ENCODE data around the gene MYOG.

GRCh38 chr1:203122159-203122558 is 36.3 kb upstream of the MYOG start:
- no peak for TF ChIP-seq CTCF (conservative IDR thresholded peaks at IDR 0.05; ENCODE audit: low read depth in 2 of 2)
- no peak for TF ChIP-seq EZH2phosphoT487 (IDR thresholded peaks at IDR 0.05; ENCODE audit: unreplicated experiment)
- TF ChIP-seq ETS1 (IDR thresholded peaks at IDR 0.05) = no peak
- no peak for TF ChIP-seq POLR2AphosphoS5 (IDR thresholded peaks at IDR 0.05; ENCODE audit: low read depth)
- TF ChIP-seq, protein P1, sequence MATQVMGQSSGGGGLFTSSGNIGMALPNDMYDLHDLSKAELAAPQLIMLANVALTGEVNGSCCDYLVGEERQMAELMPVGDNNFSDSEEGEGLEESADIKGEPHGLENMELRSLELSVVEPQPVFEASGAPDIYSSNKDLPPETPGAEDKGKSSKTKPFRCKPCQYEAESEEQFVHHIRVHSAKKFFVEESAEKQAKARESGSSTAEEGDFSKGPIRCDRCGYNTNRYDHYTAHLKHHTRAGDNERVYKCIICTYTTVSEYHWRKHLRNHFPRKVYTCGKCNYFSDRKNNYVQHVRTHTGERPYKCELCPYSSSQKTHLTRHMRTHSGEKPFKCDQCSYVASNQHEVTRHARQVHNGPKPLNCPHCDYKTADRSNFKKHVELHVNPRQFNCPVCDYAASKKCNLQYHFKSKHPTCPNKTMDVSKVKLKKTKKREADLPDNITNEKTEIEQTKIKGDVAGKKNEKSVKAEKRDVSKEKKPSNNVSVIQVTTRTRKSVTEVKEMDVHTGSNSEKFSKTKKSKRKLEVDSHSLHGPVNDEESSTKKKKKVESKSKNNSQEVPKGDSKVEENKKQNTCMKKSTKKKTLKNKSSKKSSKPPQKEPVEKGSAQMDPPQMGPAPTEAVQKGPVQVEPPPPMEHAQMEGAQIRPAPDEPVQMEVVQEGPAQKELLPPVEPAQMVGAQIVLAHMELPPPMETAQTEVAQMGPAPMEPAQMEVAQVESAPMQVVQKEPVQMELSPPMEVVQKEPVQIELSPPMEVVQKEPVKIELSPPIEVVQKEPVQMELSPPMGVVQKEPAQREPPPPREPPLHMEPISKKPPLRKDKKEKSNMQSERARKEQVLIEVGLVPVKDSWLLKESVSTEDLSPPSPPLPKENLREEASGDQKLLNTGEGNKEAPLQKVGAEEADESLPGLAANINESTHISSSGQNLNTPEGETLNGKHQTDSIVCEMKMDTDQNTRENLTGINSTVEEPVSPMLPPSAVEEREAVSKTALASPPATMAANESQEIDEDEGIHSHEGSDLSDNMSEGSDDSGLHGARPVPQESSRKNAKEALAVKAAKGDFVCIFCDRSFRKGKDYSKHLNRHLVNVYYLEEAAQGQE (IDR thresholded peaks at IDR 0.05; ENCODE audit: unreplicated experiment) = no peak
- TF ChIP-seq ZNF462 (CRISPR knock-in tag; IDR thresholded peaks at IDR 0.05) = no peak
- no peak for TF ChIP-seq JUNB (IDR thresholded peaks at IDR 0.05; ENCODE audit: unreplicated experiment)
- TF ChIP-seq CREB1 (CRISPR knock-in tag; IDR thresholded peaks at IDR 0.05; ENCODE audit: low read depth) = no peak
- TF ChIP-seq EZH2 (IDR thresholded peaks at IDR 0.05; ENCODE audit: low read depth, unreplicated experiment) = no peak
- no peak for TF ChIP-seq STAT1 (IDR thresholded peaks at IDR 0.05; ENCODE audit: unreplicated experiment)
- no peak for TF ChIP-seq NANOG (IDR thresholded peaks at IDR 0.05; ENCODE audit: borderline replicate concordance)
- TF ChIP-seq ZNF114 (CRISPR knock-in tag; IDR thresholded peaks at IDR 0.05) = no peak
- no peak for TF ChIP-seq ZNF331 (CRISPR knock-in tag; IDR thresholded peaks at IDR 0.05; ENCODE audit: low read depth)
